Body of pancreas (tissue), 4 donors: ENCODE data around the gene IFITM1. TPM values are rescaled to one million over a fixed set of nuclear protein-coding genes. Genes with fewer than 3 reads are reported as not detected.
A peak's percentile ranks its signal among the peaks of the same experiment; 100 is the strongest.

Experiments used
- ATAC-seq: fragments of 150-250 bp; one replicate; pipeline ENCODE4 v1.9.1; 2016
- DNase-seq, 4 donors: peaks; one replicate each; pipeline ENCODE4 v3.0.0-alpha.2; 2019
- H3K27ac ChIP-seq, 4 donors: fragments of 200-600 bp; sonication (generic); 1 replicate in 3 of 4; 2 replicates in 1 of 4; pipeline versions ENCODE4 v1.5.1 to v1.6.1; 2016 to 2019; ENCODE audit warnings: mild to moderate bottlenecking in 1 of 4, mixed read lengths in 1 of 4, moderate library complexity in 1 of 4
- H3K27me3 ChIP-seq, 2 donors: fragments of 200-600 bp; sonication (generic); one replicate each; pipeline ENCODE4 v1.6.0; 2016; ENCODE audit warnings: mild to moderate bottlenecking in 1 of 2
- H3K36me3 ChIP-seq, 2 donors: fragments of 200-600 bp; sonication (generic); replicated peaks in 1 of 2; 2 replicates each; pipeline ENCODE4 v1.5.1; 2016; ENCODE audit warnings: low read depth in 2 of 2; ENCODE audit not compliant: insufficient read depth in 1 of 2
- H3K4me1 ChIP-seq: fragments of 200-600 bp; sonication (generic); one replicate; pipeline ENCODE4 v1.6.0; 2016
- H3K4me3 ChIP-seq, 2 donors: fragments of 200-600 bp; sonication (generic); 1 replicate in 1 of 2; 2 replicates in 1 of 2; pipeline ENCODE4 v1.5.1; 2016 to 2019
- H3K9me3 ChIP-seq, 3 donors: fragments of 200-600 bp; sonication (generic); 1 replicate in 2 of 3; 2 replicates in 1 of 3; pipeline ENCODE4 v1.5.1; 2016
- CTCF ChIP-seq, 7 experiments: fragments of 450-650 bp in 4 of 7; fragments of 200-600 bp in 3 of 7; sonication (generic) in 3 of 7; IDR thresholded peaks; one replicate each; pipeline ENCODE4 v1.5.1; 2016 to 2019; ENCODE audit warnings: antibody characterized with exemption in 7 of 7
- POLR2A ChIP-seq, 3 donors: fragments of 450-650 bp; IDR thresholded peaks; one replicate each; pipeline ENCODE4 v1.6.1; 2016; ENCODE audit warnings: antibody characterized with exemption in 3 of 3, mild to moderate bottlenecking in 2 of 3
- WGBS, 2 donors: methylation state at CpG; one replicate each; pipeline ENCODE4 v1.1.5; 2017; 5-methylcytosine and 5-hydroxymethylcytosine counted together
- intact Hi-C: fragments of 100-400 bp; cut with DNase I; formaldehyde crosslinking; loops from one replicate; pipeline ENCODE4 v1.15.1; 2023
- total RNA-seq, 2 donors: library from RNA; depleted of rRNA; stranded (reverse); fragments of >200 nt; gene quantifications; one replicate each; pipeline ENCODE4 v1.1.0, GENCODE V29; 2016

Gene IFITM1
- total RNA-seq, 2 donors from 2014 or later: 31.0 to 39.7 TPM

- no peaks in the 10 kb centered on the region for H3K27me3 ChIP-seq
- peaks cover 60% of the 10 kb centered on the region for H3K4me1 ChIP-seq
- peak within 1 kb of the TSS; percentile 92 to 96 (median 93) for H3K27ac ChIP-seq
- ATAC-seq: peak; percentile 77
- H3K9me3 ChIP-seq: no peaks in the 10 kb centered on the region
- WGBS, 2 donors: 1 to 4% methylated on average over 10 to 76 of the region's 112 CpGs
- peak; percentile 83 to 88 (median 86) for DNase-seq
- H3K36me3 ChIP-seq: no peaks in the 10 kb centered on the region
- intact Hi-C loops: no loop called here
- no peak for TF ChIP-seq CTCF (IDR thresholded peaks at IDR 0.05)
- peak in 2 of 3 donors; percentile 10 to 63 for TF ChIP-seq POLR2A (IDR thresholded peaks at IDR 0.05)
- H3K4me3 ChIP-seq: peak within 1 kb of the TSS; percentile 49 to 92
These were observed 25.1 kb upstream of the IFITM1 start, which contains the start of gene PGGHG for GRCh38 chr11:288478-289397. PGGHG (plus strand) TSS chr11:289126; CDS start chr11:289817, 691 bp downstream.

- peaks cover 66% of the 10 kb centered on the region for H3K4me1 ChIP-seq
- ATAC-seq: no peak
- 8% methylated on average over 12 of the region's 14 CpGs; no CpG with 5 or more reads in 1 of the 2 donors for WGBS, 2 donors
- intact Hi-C loops: no loop called here
- H3K4me3 ChIP-seq: peak overlapping the region; percentile 8 to 36
- TF ChIP-seq POLR2A (IDR thresholded peaks at IDR 0.05) (no peak), CTCF (IDR thresholded peaks at IDR 0.05) (no peak)
- DNase-seq: peak in 1 of 4 donors; percentile 23
- H3K27ac ChIP-seq: peak overlapping the region; percentile 34 to 96 (median 92)
- no peaks in the 10 kb centered on the region for H3K9me3 ChIP-seq
- H3K36me3 ChIP-seq: no peaks in the 10 kb centered on the region
- H3K27me3 ChIP-seq: no peaks in the 10 kb centered on the region
These were observed 24.5 kb upstream of the IFITM1 start for GRCh38 chr11:289398-289711.

GRCh38 chr11:289712-290620 lies 23.9 kb upstream of the IFITM1 start:
- Histone ChIP-seq H3K27ac (peak overlapping the region in 2 of 4 donors; percentile 34 to 93), H3K9me3 (no peaks in the 10 kb centered on the region), H3K4me1 (peaks cover 72% of the 10 kb centered on the region), H3K27me3 (no peaks in the 10 kb centered on the region), H3K4me3 (peak overlapping the region in 1 of 2 donors; percentile 8), H3K36me3 (peaks cover 0 to 3% of the 10 kb centered on the region in 2 donors)
- intact Hi-C loops: no loop called here
- DNase-seq (peak; percentile 12 to 39 (median 30)), ATAC-seq (no peak)
- no peak for TF ChIP-seq POLR2A (IDR thresholded peaks at IDR 0.05)
- TF ChIP-seq CTCF (IDR thresholded peaks at IDR 0.05): no peak
- 54 to 96% methylated on average over 13 to 41 of the region's 48 CpGs for WGBS, 2 donors

- TF ChIP-seq POLR2A (IDR thresholded peaks at IDR 0.05) (no peak), CTCF (IDR thresholded peaks at IDR 0.05) (no peak)
- no peaks in the 10 kb centered on the region for H3K9me3 ChIP-seq
- no peaks in the 10 kb centered on the region for H3K27me3 ChIP-seq
- DNase-seq (peak; percentile 4 to 15 (median 9)), ATAC-seq (no peak)
- H3K36me3 ChIP-seq: peaks cover 0 to 3% of the 10 kb centered on the region in 2 donors
- WGBS, 2 donors: 67% methylated on average over 13 of the region's 13 CpGs; no CpG with 5 or more reads in 1 of the 2 donors
- intact Hi-C loops: no loop called here
- H3K4me1 ChIP-seq: peaks cover 80% of the 10 kb centered on the region
- H3K27ac ChIP-seq: peak overlapping the region in 2 of 4 donors; percentile 22 to 93
- no peak overlapping the region for H3K4me3 ChIP-seq
These were observed 23.1 kb upstream of the IFITM1 start for GRCh38 chr11:290621-291231.
